Fibroblast of lung (primary cell): ENCODE results near the gene ASAP3. TPM values are rescaled to one million over a fixed set of nuclear protein-coding genes. Genes with fewer than 3 reads are reported as not detected.

Experiments used
- DNase-seq, 2 donors: peaks; one replicate each; pipeline versions ENCODE4 v3.0.0 to v3.0.0-alpha.2; 2010; ENCODE audit warnings: low read depth in 2 of 2
- H2AFZ ChIP-seq: 2 replicates; pipeline ENCODE4 v1.5.1; 2012; ENCODE audit warnings: low read length, control low read depth, inconsistent platforms
- H3K27ac ChIP-seq: 2 replicates; pipeline ENCODE4 v1.5.1; 2011; ENCODE audit warnings: low read length, control low read depth; ENCODE audit not compliant: insufficient read depth
- H3K27me3 ChIP-seq: 2 replicates; pipeline ENCODE4 v1.5.1; 2011; ENCODE audit warnings: mild to moderate bottlenecking, low read length; ENCODE audit not compliant: control insufficient read depth, insufficient read depth
- H3K36me3 ChIP-seq: 2 replicates; pipeline ENCODE4 v1.5.1; 2011; ENCODE audit warnings: low read length; ENCODE audit not compliant: control insufficient read depth, insufficient read depth
- H3K4me1 ChIP-seq: 2 replicates; pipeline ENCODE4 v1.5.1; 2011; ENCODE audit warnings: low read length; ENCODE audit not compliant: control insufficient read depth, insufficient read depth; ENCODE audit errors: extremely low read depth
- H3K4me2 ChIP-seq: 2 replicates; pipeline ENCODE4 v1.5.1; 2011; ENCODE audit warnings: low read length, control low read depth; ENCODE audit not compliant: insufficient read depth; ENCODE audit errors: extremely low read depth
- H3K4me3 ChIP-seq, 4 experiments: fragments of 200-600 bp in 1 of 4; sonication (generic) in 1 of 4; replicated peaks in 1 of 4; 2 replicates each; pipeline ENCODE4 v1.5.1; 2011 to 2016; ENCODE audit warnings: low read length in 4 of 4, low read depth in 3 of 4, mild to moderate bottlenecking in 3 of 4, control low read depth in 2 of 4, inconsistent platforms in 1 of 4, mixed read lengths in 1 of 4; ENCODE audit not compliant: insufficient read depth in 1 of 4; ENCODE audit errors: control extremely low read depth in 1 of 4
- H3K79me2 ChIP-seq: 2 replicates; pipeline ENCODE4 v1.5.1; 2012; ENCODE audit warnings: mild to moderate bottlenecking, low read length, inconsistent platforms; ENCODE audit not compliant: control insufficient read depth, insufficient read depth
- H3K9ac ChIP-seq: 2 replicates; pipeline ENCODE4 v1.5.1; 2011; ENCODE audit warnings: mild to moderate bottlenecking, low read length, control low read depth; ENCODE audit not compliant: insufficient read depth
- H3K9me3 ChIP-seq: 2 replicates; pipeline ENCODE4 v1.5.1; 2012; ENCODE audit warnings: low read depth, low read length; ENCODE audit not compliant: control insufficient read depth, insufficient read depth
- H4K20me1 ChIP-seq: 2 replicates; pipeline ENCODE4 v1.5.1; 2011; ENCODE audit warnings: low read length; ENCODE audit not compliant: control insufficient read depth, insufficient read depth; ENCODE audit errors: extremely low read depth
- EZH2 ChIP-seq: IDR thresholded peaks from 2 replicates; pipeline ENCODE4 v1.5.1; 2012; ENCODE audit warnings: low read length, control low read depth, mild to moderate bottlenecking; ENCODE audit errors: missing control alignments
- polyA plus RNA-seq, 2 donors: library from polyadenylated mRNA; depleted of rRNA in 1 of 2; stranded (reverse) in 1 of 2; unstranded in 1 of 2; fragments of >200 nt; gene quantifications; 2 replicates each; pipeline ENCODE4 v1.2.1, GENCODE V29; 2011 to 2012; ENCODE audit warnings: missing spikeins in 1 of 2
- total RNA-seq: library from RNA; depleted of rRNA; stranded (reverse); fragments of >200 nt; gene quantifications from 2 replicates; pipeline ENCODE4 v1.2.1, GENCODE V29; 2014
- TF ChIP-seq, protein P1 (sequence below), 2 donors: IDR thresholded peaks in 1 of 2; conservative IDR thresholded peaks in 1 of 2; 1 replicate in 1 of 2; 2 replicates in 1 of 2; pipeline ENCODE4 v1.5.1; 2011 to 2012; ENCODE audit warnings: low read length in 2 of 2, control low read depth in 1 of 2, inconsistent platforms in 1 of 2, low read depth in 1 of 2, mild to moderate bottlenecking in 1 of 2

The ASAP3 gene
- total and polyA plus RNA-seq, 2 donors (not counting 1 experiment from before 2014, with no cell fraction given) = 14.2 to 73.2 TPM

- Histone ChIP-seq H2AFZ (no peak overlapping the region), H3K9me3 (no peaks in the 10 kb centered on the region), H3K27ac (peak overlapping the region; percentile 13), H3K27me3 (no peaks in the 10 kb centered on the region), H3K9ac (no peak overlapping the region), H4K20me1 (no peaks in the 10 kb centered on the region), H3K4me2 (peak overlapping the region; percentile 37), H3K4me1 (peaks cover 31% of the 10 kb centered on the region), H3K4me3 (no peak overlapping the region), H3K36me3 (no peaks in the 10 kb centered on the region), H3K79me2 (no peaks in the 10 kb centered on the region)
- peak; percentile 37 to 66 for DNase-seq
- no peak for TF ChIP-seq EZH2
- TF ChIP-seq, protein P1, sequence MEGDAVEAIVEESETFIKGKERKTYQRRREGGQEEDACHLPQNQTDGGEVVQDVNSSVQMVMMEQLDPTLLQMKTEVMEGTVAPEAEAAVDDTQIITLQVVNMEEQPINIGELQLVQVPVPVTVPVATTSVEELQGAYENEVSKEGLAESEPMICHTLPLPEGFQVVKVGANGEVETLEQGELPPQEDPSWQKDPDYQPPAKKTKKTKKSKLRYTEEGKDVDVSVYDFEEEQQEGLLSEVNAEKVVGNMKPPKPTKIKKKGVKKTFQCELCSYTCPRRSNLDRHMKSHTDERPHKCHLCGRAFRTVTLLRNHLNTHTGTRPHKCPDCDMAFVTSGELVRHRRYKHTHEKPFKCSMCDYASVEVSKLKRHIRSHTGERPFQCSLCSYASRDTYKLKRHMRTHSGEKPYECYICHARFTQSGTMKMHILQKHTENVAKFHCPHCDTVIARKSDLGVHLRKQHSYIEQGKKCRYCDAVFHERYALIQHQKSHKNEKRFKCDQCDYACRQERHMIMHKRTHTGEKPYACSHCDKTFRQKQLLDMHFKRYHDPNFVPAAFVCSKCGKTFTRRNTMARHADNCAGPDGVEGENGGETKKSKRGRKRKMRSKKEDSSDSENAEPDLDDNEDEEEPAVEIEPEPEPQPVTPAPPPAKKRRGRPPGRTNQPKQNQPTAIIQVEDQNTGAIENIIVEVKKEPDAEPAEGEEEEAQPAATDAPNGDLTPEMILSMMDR (conservative IDR thresholded peaks at IDR 0.05 in 1 of 2, IDR thresholded peaks at IDR 0.05 in 1 of 2; ENCODE audit: low read depth in 1 of 2, low read length in 2 of 2) = no peak
Measured at GRCh38 chr1:23473037-23473800, 10.8 kb downstream of the ASAP3 start.

DNA sequence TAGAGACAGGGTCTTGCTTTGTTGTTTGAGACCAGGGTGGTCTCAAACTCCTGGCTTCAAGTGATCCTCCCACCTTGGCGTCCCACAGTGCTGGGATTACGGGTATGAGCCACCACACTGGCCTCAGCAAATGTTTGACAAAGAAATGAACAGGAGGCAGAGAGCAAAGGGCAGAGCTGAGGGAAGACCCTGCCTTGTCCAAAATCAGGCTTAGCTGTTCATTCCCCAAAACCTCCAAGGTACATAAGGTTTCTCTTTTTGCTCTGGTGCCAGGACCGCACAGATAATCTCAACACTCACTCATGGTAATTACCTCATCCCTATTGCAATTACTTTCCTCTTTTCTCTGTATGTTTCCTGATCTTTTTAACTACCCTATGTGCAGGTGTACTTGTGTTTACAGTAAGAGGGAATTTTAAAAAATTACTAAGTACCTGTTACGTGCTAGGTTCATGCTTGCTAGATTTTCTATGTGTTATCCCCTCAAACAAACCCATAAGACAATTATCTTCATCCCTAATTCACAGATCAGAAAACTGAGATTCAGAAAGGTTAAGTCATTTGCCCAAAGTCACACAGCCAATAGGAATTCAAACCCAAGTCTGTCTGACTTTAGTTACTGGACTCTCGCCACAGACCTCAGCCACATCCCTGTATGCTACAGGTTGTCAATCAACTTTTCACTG lies 11.5 kb downstream of the ASAP3 start:
- Histone ChIP-seq H2AFZ (no peak overlapping the region), H3K9me3 (no peaks in the 10 kb centered on the region), H3K4me3 (no peak overlapping the region), H3K79me2 (no peaks in the 10 kb centered on the region), H3K4me2 (no peak overlapping the region), H3K9ac (no peak overlapping the region), H3K4me1 (peaks cover 31% of the 10 kb centered on the region), H3K27me3 (no peaks in the 10 kb centered on the region), H3K27ac (no peak overlapping the region), H4K20me1 (no peaks in the 10 kb centered on the region), H3K36me3 (no peaks in the 10 kb centered on the region)
- TF ChIP-seq EZH2 = no peak
- TF ChIP-seq, protein P1 (conservative IDR thresholded peaks at IDR 0.05 in 1 of 2, IDR thresholded peaks at IDR 0.05 in 1 of 2; ENCODE audit: low read depth in 1 of 2, low read length in 2 of 2) = no peak
- no peak for DNase-seq

- TF ChIP-seq, protein P1 (conservative IDR thresholded peaks at IDR 0.05 in 1 of 2, IDR thresholded peaks at IDR 0.05 in 1 of 2; ENCODE audit: low read depth in 1 of 2, low read length in 2 of 2) = no peak
- TF ChIP-seq EZH2 = no peak
- Histone ChIP-seq H3K9ac (no peak overlapping the region), H3K36me3 (no peaks in the 10 kb centered on the region), H3K4me1 (peaks cover 31% of the 10 kb centered on the region), H4K20me1 (no peaks in the 10 kb centered on the region), H2AFZ (no peak overlapping the region), H3K4me2 (no peak overlapping the region), H3K9me3 (no peaks in the 10 kb centered on the region), H3K27me3 (no peaks in the 10 kb centered on the region), H3K79me2 (no peaks in the 10 kb centered on the region), H3K4me3 (no peak overlapping the region), H3K27ac (no peak overlapping the region)
- no peak for DNase-seq
Measured at GRCh38 chr1:23471473-23472075, 12.4 kb downstream of the ASAP3 start.
